IMR-90 (cell line): ENCODE data around the gene MYD88. TPM values are rescaled to one million over a fixed set of nuclear protein-coding genes. Genes with fewer than 3 reads are reported as not detected.

Source experiments
- ATAC-seq: fragments of 200-7000 bp; cut with Tn5 transposase; 2 replicates; pipeline ENCODE4 v1.9.1; 2020; ENCODE audit warnings: low read depth, mild to moderate bottlenecking, moderate library complexity
- BruUV-seq: library from RNA; stranded (reverse); fragments of 400-500 nt; replicated peaks from 2 replicates; lab custom pipeline; 2021; lab: Mats Ljungman, UMichigan
- CTCF ChIA-PET: fragments of 300-600 bp; formaldehyde crosslinking; extraction: SDS; loops from one replicate; lab custom pipeline; 2021; ENCODE audit warnings: antibody characterized with exemption; lab: Yijun Ruan, JAX
- POLR2A ChIA-PET: fragments of 300-600 bp; sonication (Branson Sonifier 250); formaldehyde crosslinking; loops from one replicate; lab custom pipeline; 2022; ENCODE audit warnings: antibody characterized with exemption; ENCODE audit not compliant: unreplicated experiment; lab: Charles Lee
- DNase-seq: peaks from one replicate; pipeline ENCODE4 v3.0.0; 2013
- H2AFZ ChIP-seq: replicated peaks from 2 replicates; pipeline ENCODE3; 2013; ENCODE audit warnings: low read length, mild to moderate bottlenecking; ENCODE audit not compliant: poor library complexity
- H2AK5ac ChIP-seq: 2 replicates; pipeline ENCODE4 v1.6.1; 2013; ENCODE audit warnings: low read depth, low read length, inconsistent platforms
- H2AK9ac ChIP-seq: replicated peaks from 2 replicates; pipeline ENCODE3; 2013; ENCODE audit warnings: mild to moderate bottlenecking, low read depth, low read length, moderate library complexity; ENCODE audit not compliant: poor library complexity
- H2BK120ac ChIP-seq: 2 replicates; pipeline ENCODE4 v1.6.1; 2013; ENCODE audit warnings: low read depth, low read length, inconsistent platforms
- H2BK15ac ChIP-seq: 3 replicates; pipeline ENCODE4 v1.6.1; 2013; ENCODE audit warnings: low read depth, low read length, inconsistent platforms
- H2BK20ac ChIP-seq: 2 replicates; pipeline ENCODE4 v1.6.1; 2013; ENCODE audit warnings: low read depth, mild to moderate bottlenecking, inconsistent platforms, low read length, moderate library complexity
- H2BK5ac ChIP-seq: 2 replicates; pipeline ENCODE4 v1.6.1; 2013; ENCODE audit warnings: mild to moderate bottlenecking, low read depth, low read length, inconsistent platforms; ENCODE audit not compliant: poor library complexity, severe bottlenecking
- H3K14ac ChIP-seq: replicated peaks from 2 replicates; pipeline ENCODE4 v1.6.1; 2013; ENCODE audit warnings: low read depth, low read length, inconsistent platforms
- H3K18ac ChIP-seq: 2 replicates; pipeline ENCODE4 v1.6.1; 2013; ENCODE audit warnings: low read depth, low read length, control low read depth
- H3K23ac ChIP-seq: 2 replicates; pipeline ENCODE4 v1.6.1; 2013; ENCODE audit warnings: low read depth, low read length, inconsistent platforms
- H3K27ac ChIP-seq: 2 replicates; pipeline ENCODE4 v1.5.1; 2013; ENCODE audit warnings: mild to moderate bottlenecking, control low read depth, low read length; ENCODE audit not compliant: insufficient read depth
- H3K27me3 ChIP-seq: 2 replicates; pipeline ENCODE4 v1.6.1; 2013; ENCODE audit warnings: low read length; ENCODE audit not compliant: control insufficient read depth, insufficient read depth
- H3K36me3 ChIP-seq: 2 replicates; pipeline ENCODE4 v1.6.1; 2013; ENCODE audit warnings: low read length, mixed read lengths; ENCODE audit not compliant: control insufficient read depth, insufficient read depth
- H3K4ac ChIP-seq: 2 replicates; pipeline ENCODE4 v1.6.1; 2013; ENCODE audit warnings: low read depth, low read length, inconsistent platforms
- H3K4me1 ChIP-seq: 2 replicates; pipeline ENCODE4 v1.6.1; 2013; ENCODE audit warnings: low read length, mixed read lengths; ENCODE audit not compliant: control insufficient read depth, insufficient read depth
- H3K4me2 ChIP-seq: 2 replicates; pipeline ENCODE4 v1.6.1; 2013; ENCODE audit warnings: low read depth, mild to moderate bottlenecking, control low read depth, low read length, moderate library complexity
- H3K4me3 ChIP-seq: 2 replicates; pipeline ENCODE4 v1.5.1; 2013; ENCODE audit warnings: low read depth, mild to moderate bottlenecking, control low read depth, low read length, moderate library complexity; ENCODE audit not compliant: insufficient read depth
- H3K56ac ChIP-seq: 2 replicates; pipeline ENCODE4 v1.6.1; 2013; ENCODE audit warnings: low read length, inconsistent platforms; ENCODE audit not compliant: insufficient read depth; ENCODE audit errors: extremely low read depth
- H3K79me1 ChIP-seq, 2 experiments: 2 replicates each; pipeline ENCODE4 v1.6.1; 2013; ENCODE audit warnings: low read length in 2 of 2, inconsistent platforms in 1 of 2, low read depth in 1 of 2
- H3K9ac ChIP-seq: 2 replicates; pipeline ENCODE4 v1.6.1; 2013; ENCODE audit warnings: low read depth, low read length, control low read depth
- H3K9me1 ChIP-seq: 2 replicates; pipeline ENCODE4 v1.6.1; 2013; ENCODE audit warnings: low read length, inconsistent platforms; ENCODE audit not compliant: insufficient read depth
- H3K9me3 ChIP-seq: 2 replicates; pipeline ENCODE4 v1.6.1; 2013; ENCODE audit warnings: low read length; ENCODE audit not compliant: control insufficient read depth, insufficient read depth
- H4K20me1 ChIP-seq: 2 replicates; pipeline ENCODE4 v1.6.1; 2013; ENCODE audit warnings: low read length, inconsistent platforms; ENCODE audit not compliant: insufficient read depth
- H4K5ac ChIP-seq: 2 replicates; pipeline ENCODE4 v1.6.1; 2013; ENCODE audit warnings: mild to moderate bottlenecking, low read depth, low read length, control low read depth
- H4K8ac ChIP-seq, 2 experiments: 2 replicates each; pipeline ENCODE4 v1.6.1; 2013; ENCODE audit warnings: low read depth in 2 of 2, low read length in 2 of 2, control low read depth in 1 of 2, inconsistent platforms in 1 of 2
- H4K91ac ChIP-seq: 2 replicates; pipeline ENCODE4 v1.6.1; 2013; ENCODE audit warnings: low read depth, low read length, inconsistent platforms; ENCODE audit not compliant: insufficient read depth
- BHLHE40 ChIP-seq: fragments of 150-350 bp; IDR thresholded peaks from 2 replicates; pipeline ENCODE4 v1.6.1; 2016; ENCODE audit warnings: mild to moderate bottlenecking, low read depth, low read length
- CEBPB ChIP-seq: IDR thresholded peaks from 2 replicates; pipeline ENCODE4 v1.6.1; 2012; ENCODE audit warnings: low read depth, low read length, improper control_type of control experiment
- CHD1 ChIP-seq: IDR thresholded peaks from 2 replicates; pipeline ENCODE4 v1.6.1; 2012; ENCODE audit warnings: low read depth, low read length, improper control_type of control experiment
- FOS ChIP-seq: fragments of 150-350 bp; IDR thresholded peaks from 2 replicates; pipeline ENCODE4 v1.6.1; 2016; ENCODE audit warnings: low read depth, low read length
- MAFK ChIP-seq: IDR thresholded peaks from 2 replicates; pipeline ENCODE4 v1.6.1; 2012; ENCODE audit warnings: low read depth, low read length, improper control_type of control experiment
- MAZ ChIP-seq: IDR thresholded peaks from 2 replicates; pipeline ENCODE4 v1.6.1; 2012; ENCODE audit warnings: low read depth, mild to moderate bottlenecking, low read length, improper control_type of control experiment, moderate library complexity, borderline replicate concordance
- MXI1 ChIP-seq: IDR thresholded peaks from 2 replicates; pipeline ENCODE4 v1.6.1; 2012; ENCODE audit warnings: low read depth, mild to moderate bottlenecking, low read length, moderate library complexity, borderline replicate concordance
- NFE2L2 ChIP-seq: fragments of 150-350 bp; IDR thresholded peaks from 2 replicates; pipeline ENCODE4 v1.6.1; 2016; ENCODE audit warnings: low read depth, mild to moderate bottlenecking, low read length
- POLR2A ChIP-seq: IDR thresholded peaks from 2 replicates; pipeline ENCODE4 v1.6.1; 2012; ENCODE audit warnings: mild to moderate bottlenecking, low read depth, low read length
- RAD21 ChIP-seq: IDR thresholded peaks from 2 replicates; pipeline ENCODE4 v1.6.1; 2012; ENCODE audit warnings: low read length, improper control_type of control experiment
- RCOR1 ChIP-seq: IDR thresholded peaks from 2 replicates; pipeline ENCODE4 v1.6.1; 2012; ENCODE audit warnings: mild to moderate bottlenecking, low read length, improper control_type of control experiment; ENCODE audit not compliant: insufficient replicate concordance
- RFX5 ChIP-seq: IDR thresholded peaks from 2 replicates; pipeline ENCODE4 v1.8.0; 2012; ENCODE audit warnings: low read depth, mild to moderate bottlenecking, low read length, moderate library complexity
- SMC3 ChIP-seq: fragments of 150-350 bp; IDR thresholded peaks from 2 replicates; pipeline ENCODE4 v1.6.1; 2016; ENCODE audit warnings: low read depth, mild to moderate bottlenecking, antibody characterized with exemption, low read length, moderate library complexity
- WGBS, 2 experiments: methylation state at CpG; one replicate each; pipeline versions ENCODE4 v1.1.5 to v1.1.7; 2013; ENCODE audit warnings: missing lambda C conversion rate in 2 of 2; ENCODE audit not compliant: insufficient read length in 1 of 2; ENCODE audit errors: extremely low coverage in 2 of 2; 5-methylcytosine and 5-hydroxymethylcytosine counted together
- dilution Hi-C: fragments of 300-500 bp; cut with HindIII; formaldehyde crosslinking; loops from one replicate; pipeline ENCODE4 v1.14.3; 2018; ENCODE audit warnings: low sequenced_read_pairs; ENCODE audit not compliant: unreplicated experiment
- in situ Hi-C: fragments of 300-500 bp; cut with MboI; formaldehyde crosslinking; loops from 3 replicates; pipeline ENCODE4 v1.14.3; 2019; ENCODE audit warnings: low sequenced_read_pairs, inconsistent platforms, mixed read lengths
- intact Hi-C: fragments of 100-400 bp; cut with micrococcal nuclease; formaldehyde crosslinking; loops from 2 replicates; pipeline ENCODE4 v1.10.0; 2022
- polyA plus RNA-seq, 3 experiments: library from polyadenylated mRNA; depleted of rRNA; stranded (reverse); fragments of >200 nt; gene quantifications; 2 replicates each; pipeline ENCODE4 v1.2.3, GENCODE V29; 2012; ENCODE audit warnings: low replicate concordance in 1 of 3
- total RNA-seq: library from RNA; depleted of rRNA; stranded (reverse); fragments of >200 nt; gene quantifications from 2 replicates; pipeline ENCODE4 v1.2.3, GENCODE V29; 2012
- TF ChIP-seq, protein P1 (sequence below): fragments of 150-350 bp; IDR thresholded peaks from 2 replicates; pipeline ENCODE4 v1.6.1; 2016; ENCODE audit warnings: low read depth, mild to moderate bottlenecking, low read length, moderate library complexity, borderline replicate concordance
- TF ChIP-seq, protein P2 (sequence below): fragments of 150-350 bp; IDR thresholded peaks from 2 replicates; pipeline ENCODE4 v1.6.1; 2017; ENCODE audit warnings: mild to moderate bottlenecking, antibody characterized with exemption, low read length, low read depth
- TF ChIP-seq, protein P3 (sequence below): conservative IDR thresholded peaks from 2 replicates; pipeline ENCODE4 v1.5.1; 2012; ENCODE audit warnings: mild to moderate bottlenecking, low read depth, low read length, improper control_type of control experiment

MYD88 gene
- total and polyA plus RNA-seq, 2 of the 4 experiments (the other 2 are of a cell fraction), result 9.3 to 39.8 TPM

DNA sequence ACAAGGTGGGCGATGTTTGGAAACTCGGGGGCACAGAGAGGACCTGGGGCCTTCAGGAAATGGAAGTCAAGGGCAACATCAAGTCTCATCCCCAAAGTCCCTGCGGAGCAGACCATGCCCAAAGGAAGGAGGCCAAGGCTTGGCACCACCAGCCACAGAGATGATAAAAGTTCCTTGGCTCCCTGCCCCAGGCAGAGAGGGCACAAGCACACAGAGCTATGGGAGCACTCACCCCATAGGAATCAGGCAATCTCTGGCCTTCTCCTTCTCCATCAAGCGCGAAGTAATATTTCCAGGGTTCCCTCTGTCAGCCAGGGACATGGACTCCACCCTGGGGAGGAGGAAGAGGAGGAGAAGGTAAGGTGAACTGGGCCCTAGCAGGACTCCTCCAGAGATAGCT lies 9.4 kb upstream of the MYD88 start:
- H3K27me3 ChIP-seq, result no peaks in the 10 kb centered on the region
- no peak overlapping the region for H2BK120ac ChIP-seq
- DNase-seq (no peak), ATAC-seq (no peak)
- no peak overlapping the region for H3K4ac ChIP-seq
- H3K23ac ChIP-seq, result no peak overlapping the region
- no peak overlapping the region for H3K56ac ChIP-seq
- in situ Hi-C loops, result loop anchor here (10.0 kb wide), 1 partner anchor 216 kb away; the partner anchor contains the start of gene XYLB
- H3K4me1 ChIP-seq, result no peaks in the 10 kb centered on the region
- POLR2A ChIA-PET, result no interaction called here
- H3K4me2 ChIP-seq, result no peak overlapping the region
- peaks cover 3 to 31% of the 10 kb centered on the region in 2 experiments; a peak in 3 of 4 replicates for H3K79me1 ChIP-seq
- no peak overlapping the region for H2AK5ac ChIP-seq
- H4K91ac ChIP-seq, result no peak overlapping the region
- CTCF ChIA-PET, result no interaction called here
- no peak overlapping the region for H3K4me3 ChIP-seq
- H3K9me1 ChIP-seq, result 0 out of 2 replicates have a peak, but pooled peaks cover 4% of the 10 kb centered on the region
- H4K5ac ChIP-seq, result no peak overlapping the region
- no peak overlapping the region for H3K27ac ChIP-seq
- H2BK5ac ChIP-seq, result no peak overlapping the region
- H4K20me1 ChIP-seq, result 0 out of 2 replicates have a peak, but pooled peaks cover 4% of the 10 kb centered on the region
- H3K36me3 ChIP-seq, result peaks cover 76% of the 10 kb centered on the region
- intact Hi-C loops, result no loop called here
- no peak overlapping the region for H3K9ac ChIP-seq
- H2AK9ac ChIP-seq, result no peak overlapping the region
- H2AFZ ChIP-seq, result no peak overlapping the region
- 100% methylated on average over 2 of the region's 5 CpGs; no CpG with 5 or more reads in 1 of the 2 experiments for WGBS, 2 experiments
- no TSS peak for BruUV-seq
- H4K8ac ChIP-seq, result no peak overlapping the region
- H2BK15ac ChIP-seq, result no peak overlapping the region
- H3K18ac ChIP-seq, result no peak overlapping the region
- no peak overlapping the region for H3K14ac ChIP-seq
- TF ChIP-seq FOS (no peak), BHLHE40 (no peak), RFX5 (no peak), MXI1 (no peak), MAFK (no peak), CHD1 (no peak), RCOR1 (no peak), CEBPB (no peak), MAZ (no peak), RAD21 (no peak), SMC3 (no peak), NFE2L2 (no peak), POLR2A (no peak)
- TF ChIP-seq, protein P1, sequence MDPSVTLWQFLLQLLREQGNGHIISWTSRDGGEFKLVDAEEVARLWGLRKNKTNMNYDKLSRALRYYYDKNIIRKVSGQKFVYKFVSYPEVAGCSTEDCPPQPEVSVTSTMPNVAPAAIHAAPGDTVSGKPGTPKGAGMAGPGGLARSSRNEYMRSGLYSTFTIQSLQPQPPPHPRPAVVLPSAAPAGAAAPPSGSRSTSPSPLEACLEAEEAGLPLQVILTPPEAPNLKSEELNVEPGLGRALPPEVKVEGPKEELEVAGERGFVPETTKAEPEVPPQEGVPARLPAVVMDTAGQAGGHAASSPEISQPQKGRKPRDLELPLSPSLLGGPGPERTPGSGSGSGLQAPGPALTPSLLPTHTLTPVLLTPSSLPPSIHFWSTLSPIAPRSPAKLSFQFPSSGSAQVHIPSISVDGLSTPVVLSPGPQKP, result no peak
- TF ChIP-seq, protein P2, sequence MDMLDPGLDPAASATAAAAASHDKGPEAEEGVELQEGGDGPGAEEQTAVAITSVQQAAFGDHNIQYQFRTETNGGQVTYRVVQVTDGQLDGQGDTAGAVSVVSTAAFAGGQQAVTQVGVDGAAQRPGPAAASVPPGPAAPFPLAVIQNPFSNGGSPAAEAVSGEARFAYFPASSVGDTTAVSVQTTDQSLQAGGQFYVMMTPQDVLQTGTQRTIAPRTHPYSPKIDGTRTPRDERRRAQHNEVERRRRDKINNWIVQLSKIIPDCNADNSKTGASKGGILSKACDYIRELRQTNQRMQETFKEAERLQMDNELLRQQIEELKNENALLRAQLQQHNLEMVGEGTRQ, result no peak
- TF ChIP-seq, protein P3, sequence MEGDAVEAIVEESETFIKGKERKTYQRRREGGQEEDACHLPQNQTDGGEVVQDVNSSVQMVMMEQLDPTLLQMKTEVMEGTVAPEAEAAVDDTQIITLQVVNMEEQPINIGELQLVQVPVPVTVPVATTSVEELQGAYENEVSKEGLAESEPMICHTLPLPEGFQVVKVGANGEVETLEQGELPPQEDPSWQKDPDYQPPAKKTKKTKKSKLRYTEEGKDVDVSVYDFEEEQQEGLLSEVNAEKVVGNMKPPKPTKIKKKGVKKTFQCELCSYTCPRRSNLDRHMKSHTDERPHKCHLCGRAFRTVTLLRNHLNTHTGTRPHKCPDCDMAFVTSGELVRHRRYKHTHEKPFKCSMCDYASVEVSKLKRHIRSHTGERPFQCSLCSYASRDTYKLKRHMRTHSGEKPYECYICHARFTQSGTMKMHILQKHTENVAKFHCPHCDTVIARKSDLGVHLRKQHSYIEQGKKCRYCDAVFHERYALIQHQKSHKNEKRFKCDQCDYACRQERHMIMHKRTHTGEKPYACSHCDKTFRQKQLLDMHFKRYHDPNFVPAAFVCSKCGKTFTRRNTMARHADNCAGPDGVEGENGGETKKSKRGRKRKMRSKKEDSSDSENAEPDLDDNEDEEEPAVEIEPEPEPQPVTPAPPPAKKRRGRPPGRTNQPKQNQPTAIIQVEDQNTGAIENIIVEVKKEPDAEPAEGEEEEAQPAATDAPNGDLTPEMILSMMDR, result no peak
- H3K9me3 ChIP-seq, result no peaks in the 10 kb centered on the region
- dilution Hi-C loops, result no loop called here
- H2BK20ac ChIP-seq, result no peak overlapping the region
